ENCODE results near the gene FHOD3. TPM values are rescaled to one million over a fixed set of nuclear protein-coding genes. Genes with fewer than 3 reads are reported as not detected.

FHOD3 gene
- total and polyA plus RNA-seq, 9 of the 15 experiments (the other 6 are each of a cell fraction or from before 2014, with no cell fraction given) = 0.11 TPM; not detected in 8

GRCh38 chr18:36281936-36282335 is 15.6 kb upstream of the FHOD3 start:
- ChIA-PET CTCF (ENCODE audit: low intra/inter-chr PET ratio) (interaction anchor here (0.6 to 0.9 kb wide), 2 partner anchors 264 to 701 kb away, joined by 4 to 10 read pairs; no protein-coding TSS in a partner anchor), POLR2A (interaction anchor here (0.9 to 2.2 kb wide), 5 partner anchors 9 to 526 kb away, joined by 3 to 10 read pairs (median 4); no protein-coding TSS in a partner anchor)
- TF ChIP-seq RCOR1 (IDR thresholded peaks at IDR 0.05; ENCODE audit: borderline replicate concordance in 1 of 2, low read depth in 2 of 2, low read length in 2 of 2) (no peak), NFIC (IDR thresholded peaks at IDR 0.05) (peak; percentile 59), ZNF75A (CRISPR knock-in tag; IDR thresholded peaks at IDR 0.05) (no peak)
- no peak overlapping the region for H2AFZ ChIP-seq (ENCODE audit: low read depth, low read length)
- no peaks in the 10 kb centered on the region for H4K20me1 ChIP-seq (replicated peaks; ENCODE audit: control insufficient read depth, insufficient read depth, low read length)
- FAIRE-seq (no peak), DNase-seq (ENCODE audit: extremely low read depth in 1 of 4, low spot score in 3 of 4) (no peak), ATAC-seq (no peak)
- H3K27ac ChIP-seq (ENCODE audit: extremely low read depth, low read depth, low read length) = no peak overlapping the region
- H3K36me3 ChIP-seq (ENCODE audit: control insufficient read depth, insufficient read depth, low read length) = no peaks in the 10 kb centered on the region
- no peaks in the 10 kb centered on the region for H3K79me2 ChIP-seq (ENCODE audit: control insufficient read depth, insufficient read depth, low read length)
- no peak overlapping the region for H3K4me3 ChIP-seq
- H3K9me3 ChIP-seq (replicated peaks; ENCODE audit: control insufficient read depth, insufficient read depth, low read depth, low read length) = no peaks in the 10 kb centered on the region
- in situ Hi-C loops (cut with MboI) (loop anchor here (5.0 kb wide), 3 partner anchors 180 to 525 kb away; no protein-coding TSS in a partner anchor), intact Hi-C loops (cut with micrococcal nuclease) (loop anchor here (5.0 to 10.0 kb wide), 2 partner anchors 475 to 877 kb away; no protein-coding TSS in a partner anchor)
- H3K9me1 ChIP-seq (ENCODE audit: control insufficient read depth, insufficient read depth, low read length) = no peaks in the 10 kb centered on the region
- no peaks in the 10 kb centered on the region for H3K4me1 ChIP-seq (replicated peaks in 1 of 2; ENCODE audit: control insufficient read depth in 2 of 2, insufficient read depth in 2 of 2, low read length in 2 of 2)
- no peak overlapping the region for H3K4me2 ChIP-seq (ENCODE audit: insufficient read depth, low read length)
- no TSS peak for BruUV-seq (replicated peaks)
- no peak overlapping the region for H3K9ac ChIP-seq (ENCODE audit: insufficient read depth in 1 of 2, low read depth in 2 of 2, low read length in 2 of 2)
- H3K27me3 ChIP-seq (ENCODE audit: control insufficient read depth in 2 of 2, insufficient read depth in 2 of 2, low read length in 2 of 2) = peaks cover 3 to 17% of the 10 kb centered on the region in 2 experiments; a peak in 3 of 5 replicates
- WGBS (ENCODE audit: insufficient coverage, low coverage, missing lambda C conversion rate) = 0% methylated on average over 3 of the region's 3 CpGs

- intact Hi-C loops (cut with micrococcal nuclease) (loop anchor here (5.0 to 10.0 kb wide), 2 partner anchors 474 to 879 kb away; no protein-coding TSS in a partner anchor), in situ Hi-C loops (cut with MboI) (loop anchor here (5.0 kb wide), 3 partner anchors 181 to 526 kb away; no protein-coding TSS in a partner anchor)
- TF ChIP-seq IRF2 (CRISPR knock-in tag; IDR thresholded peaks at IDR 0.05) (no peak), HCFC1 (IDR thresholded peaks at IDR 0.05; ENCODE audit: low read depth, low read length) (no peak), PHB2 (IDR thresholded peaks at IDR 0.05; ENCODE audit: low read depth) (no peak), USF1 (CRISPR knock-in tag; IDR thresholded peaks at IDR 0.05) (no peak), ARID4B (CRISPR knock-in tag; IDR thresholded peaks at IDR 0.05) (no peak), ELF4 (CRISPR knock-in tag; IDR thresholded peaks at IDR 0.05) (no peak), TAL1 (IDR thresholded peaks at IDR 0.05) (no peak), E2F3 (CRISPR knock-in tag; IDR thresholded peaks at IDR 0.05) (no peak), XRCC4 (IDR thresholded peaks at IDR 0.05; ENCODE audit: extremely low read depth, insufficient read depth, insufficient read length) (no peak)
Measured at GRCh38 chr18:36283448-36283847, 14.1 kb upstream of the FHOD3 start.

More at GRCh38 chr18:36283448-36283847, 14.1 kb upstream of the FHOD3 start:
- Histone ChIP-seq H3K9me1 (ENCODE audit: control insufficient read depth, insufficient read depth, low read length) (no peaks in the 10 kb centered on the region), H3K4me3 (no peak overlapping the region), H3K4me2 (ENCODE audit: insufficient read depth, low read length) (no peak overlapping the region), H3K9ac (ENCODE audit: insufficient read depth in 1 of 2, low read depth in 2 of 2, low read length in 2 of 2) (no peak overlapping the region), H4K20me1 (replicated peaks; ENCODE audit: control insufficient read depth, insufficient read depth, low read length) (no peaks in the 10 kb centered on the region), H3K9me3 (replicated peaks; ENCODE audit: control insufficient read depth, insufficient read depth, low read depth, low read length) (no peaks in the 10 kb centered on the region), H3K27ac (ENCODE audit: extremely low read depth, low read depth, low read length) (no peak overlapping the region), H3K27me3 (ENCODE audit: control insufficient read depth in 2 of 2, insufficient read depth in 2 of 2, low read length in 2 of 2) (peaks cover 3 to 17% of the 10 kb centered on the region in 2 experiments; a peak in 3 of 5 replicates), H3K79me2 (ENCODE audit: control insufficient read depth, insufficient read depth, low read length) (no peaks in the 10 kb centered on the region), H3K4me1 (replicated peaks in 1 of 2; ENCODE audit: control insufficient read depth in 2 of 2, insufficient read depth in 2 of 2, low read length in 2 of 2) (no peaks in the 10 kb centered on the region), H2AFZ (ENCODE audit: low read depth, low read length) (no peak overlapping the region), H3K36me3 (ENCODE audit: control insufficient read depth, insufficient read depth, low read length) (no peaks in the 10 kb centered on the region)
- ATAC-seq (no peak), DNase-seq (ENCODE audit: extremely low read depth in 1 of 4, low spot score in 3 of 4) (no peak), FAIRE-seq (no peak)
- BruUV-seq (replicated peaks) = no TSS peak
- POLR2A ChIA-PET = interaction anchor here (0.6 kb wide), 1 partner anchor 114 kb away, joined by 3 read pairs; no protein-coding TSS in a partner anchor
- WGBS (ENCODE audit: insufficient coverage, low coverage, missing lambda C conversion rate) = 0% methylated on average over 6 of the region's 6 CpGs
- CTCF ChIA-PET (ENCODE audit: low intra/inter-chr PET ratio) = interaction anchor here (0.5 to 4.2 kb wide), 3 partner anchors 185 to 266 kb away, joined by 5 to 74 read pairs (median 36); no protein-coding TSS in a partner anchor

All from K562 (cell line).